ENCODE data around the gene TCTN1. TPM values are rescaled to one million over a fixed set of nuclear protein-coding genes. Genes with fewer than 3 reads are reported as not detected.
"Not testable (repeated sequence)": the region's sequence is repeated elsewhere in the genome, so short reads cannot be mapped to it uniquely, and the experiment has no call there.

Gene TCTN1
- total and polyA plus RNA-seq, 2 of the 13 experiments (the other 11 are each of a cell fraction or from before 2014, with no cell fraction given): 13.6 to 16.0 TPM

DNA sequence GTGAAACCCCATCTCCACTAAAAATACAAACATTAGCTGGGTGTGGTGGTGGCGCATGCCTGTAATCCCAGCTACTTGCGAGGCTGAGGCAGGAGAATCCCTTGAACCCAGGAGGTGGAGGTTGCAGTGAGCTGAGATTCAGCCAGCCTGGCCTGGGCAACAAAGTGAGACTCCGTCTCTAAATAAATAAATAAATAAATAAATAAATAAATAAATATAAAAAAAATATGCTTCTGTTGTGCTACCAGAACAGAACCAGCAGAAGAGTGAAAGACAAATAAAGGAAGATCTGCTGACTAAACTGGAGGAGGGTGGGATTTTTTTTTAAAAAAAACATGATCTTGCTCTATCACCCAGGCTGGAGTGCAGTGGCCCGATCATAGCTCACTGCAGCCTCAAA is 21.0 kb upstream of the TCTN1 start:
- H2AFZ ChIP-seq (ENCODE audit: low read length); H3K36me3 ChIP-seq (replicated peaks in 1 of 2; ENCODE audit: control insufficient read depth in 1 of 2, insufficient read depth in 2 of 2, low read length in 2 of 2); intact Hi-C loops (cut with micrococcal nuclease; ENCODE audit: unreplicated experiment); BruUV-seq (replicated peaks); H4K20me1 ChIP-seq (ENCODE audit: insufficient read depth, low read length); H3K4me3 ChIP-seq (replicated peaks in 1 of 3; ENCODE audit: insufficient read depth in 1 of 3, low read depth in 2 of 3, low read length in 3 of 3); H3K27me3 ChIP-seq (ENCODE audit: control insufficient read depth in 1 of 2, insufficient read depth in 2 of 2, low read length in 2 of 2); H3K4me2 ChIP-seq (ENCODE audit: low read depth, low read length); CTCF ChIA-PET (ENCODE audit: low intra/inter-chr PET ratio, low total read pairs); H3K9ac ChIP-seq (ENCODE audit: insufficient read depth, low read depth, low read length); ATAC-seq; H3K9me3 ChIP-seq (ENCODE audit: low read length); FAIRE-seq; DNase-seq (ENCODE audit: low spot score); H3K27ac ChIP-seq (ENCODE audit: extremely low read length, insufficient read depth, low read length); H3K79me2 ChIP-seq (ENCODE audit: insufficient read depth, low read length): not testable (repeated sequence)
- H3K4me1 ChIP-seq (ENCODE audit: insufficient read depth, low read length): peaks cover 34% of the 10 kb centered on the region
- in situ Hi-C loops (cut with HindIII; ENCODE audit: extremely low pct_ligation_motif_present, low pct_unique_long_range_greater_than_20kb): loop anchor here (5.0 to 25.0 kb wide), 2 partner anchors 36 to 481 kb away; partner anchors contain the start of gene IFT81
- POLR2A ChIA-PET: interaction anchor here (2.8 kb wide), 1 partner anchor 11 kb away, joined by 11 read pairs; no protein-coding TSS in a partner anchor
- WGBS (ENCODE audit: low lambda C conversion rate): 91% methylated on average over 4 of the region's 4 CpGs

DNA sequence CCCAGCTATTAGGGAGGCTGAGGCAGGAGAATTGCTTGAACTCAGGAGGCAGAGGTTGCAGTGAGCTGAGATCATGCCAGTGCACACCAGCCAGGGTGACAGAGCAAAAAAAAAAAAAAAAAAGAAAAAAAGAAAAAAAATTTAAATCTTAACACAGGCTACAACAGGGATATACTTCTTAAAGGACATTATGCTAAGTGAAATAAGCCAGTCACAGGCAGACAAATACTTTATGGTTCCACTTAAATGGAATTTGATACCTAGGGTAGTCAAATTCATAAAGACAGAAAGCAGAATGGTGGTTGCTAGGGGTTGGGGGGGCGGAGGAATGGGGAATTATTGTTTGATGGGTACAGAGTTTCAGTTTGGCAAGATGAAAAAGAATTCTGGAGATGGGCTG is 16.0 kb upstream of the TCTN1 start:
- in situ Hi-C loops (cut with HindIII; ENCODE audit: extremely low pct_ligation_motif_present, low pct_unique_long_range_greater_than_20kb): loop anchor here (25.0 kb wide), 1 partner anchor 486 kb away; the partner anchor contains the start of gene IFT81
- intact Hi-C loops (cut with micrococcal nuclease; ENCODE audit: unreplicated experiment): no loop called here
- no peak for TF ChIP-seq ZNF614 (CRISPR knock-in tag; IDR thresholded peaks at IDR 0.05; ENCODE audit: borderline replicate concordance)
- no peak for TF ChIP-seq REPIN1 (CRISPR knock-in tag; IDR thresholded peaks at IDR 0.05; ENCODE audit: borderline replicate concordance, low read depth)
- TF ChIP-seq, protein P1, sequence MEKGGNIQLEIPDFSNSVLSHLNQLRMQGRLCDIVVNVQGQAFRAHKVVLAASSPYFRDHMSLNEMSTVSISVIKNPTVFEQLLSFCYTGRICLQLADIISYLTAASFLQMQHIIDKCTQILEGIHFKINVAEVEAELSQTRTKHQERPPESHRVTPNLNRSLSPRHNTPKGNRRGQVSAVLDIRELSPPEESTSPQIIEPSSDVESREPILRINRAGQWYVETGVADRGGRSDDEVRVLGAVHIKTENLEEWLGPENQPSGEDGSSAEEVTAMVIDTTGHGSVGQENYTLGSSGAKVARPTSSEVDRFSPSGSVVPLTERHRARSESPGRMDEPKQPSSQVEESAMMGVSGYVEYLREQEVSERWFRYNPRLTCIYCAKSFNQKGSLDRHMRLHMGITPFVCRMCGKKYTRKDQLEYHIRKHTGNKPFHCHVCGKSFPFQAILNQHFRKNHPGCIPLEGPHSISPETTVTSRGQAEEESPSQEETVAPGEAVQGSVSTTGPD (CRISPR knock-in tag; IDR thresholded peaks at IDR 0.05): no peak
- TF ChIP-seq, protein P2, sequence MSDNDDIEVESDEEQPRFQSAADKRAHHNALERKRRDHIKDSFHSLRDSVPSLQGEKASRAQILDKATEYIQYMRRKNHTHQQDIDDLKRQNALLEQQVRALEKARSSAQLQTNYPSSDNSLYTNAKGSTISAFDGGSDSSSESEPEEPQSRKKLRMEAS (IDR thresholded peaks at IDR 0.05): no peak
- no peak overlapping the region for H3K4me3 ChIP-seq (replicated peaks in 1 of 3; ENCODE audit: insufficient read depth in 1 of 3, low read depth in 2 of 3, low read length in 3 of 3)
- no peak for DNase-seq (ENCODE audit: low spot score)
- CTCF ChIA-PET (ENCODE audit: low intra/inter-chr PET ratio, low total read pairs): no interaction called here
- H2AFZ ChIP-seq (ENCODE audit: low read length): no peak overlapping the region
- no peak overlapping the region for H3K4me2 ChIP-seq (ENCODE audit: low read depth, low read length)
- peaks cover 16% of the 10 kb centered on the region for H3K4me1 ChIP-seq (ENCODE audit: insufficient read depth, low read length)
- no peak for FAIRE-seq
- H3K27me3 ChIP-seq (ENCODE audit: control insufficient read depth in 1 of 2, insufficient read depth in 2 of 2, low read length in 2 of 2): no peaks in the 10 kb centered on the region
- BruUV-seq (replicated peaks): no TSS peak
- no peak for ATAC-seq
- H4K20me1 ChIP-seq (ENCODE audit: insufficient read depth, low read length): no peaks in the 10 kb centered on the region
- WGBS (ENCODE audit: low lambda C conversion rate): 82% methylated on average over 1 of the region's 1 CpG
- H3K9ac ChIP-seq (ENCODE audit: insufficient read depth, low read depth, low read length): no peak overlapping the region
- H3K9me3 ChIP-seq (ENCODE audit: low read length): no peaks in the 10 kb centered on the region
- POLR2A ChIA-PET: no interaction called here
- H3K27ac ChIP-seq (ENCODE audit: extremely low read length, insufficient read depth, low read length): no peak overlapping the region
- H3K79me2 ChIP-seq (ENCODE audit: insufficient read depth, low read length): no peaks in the 10 kb centered on the region
- no peaks in the 10 kb centered on the region for H3K36me3 ChIP-seq (replicated peaks in 1 of 2; ENCODE audit: control insufficient read depth in 1 of 2, insufficient read depth in 2 of 2, low read length in 2 of 2)
